Upper lobe of left lung (tissue), 6 donors: ENCODE results near the gene ZFHX3. TPM values are rescaled to one million over a fixed set of nuclear protein-coding genes. Genes with fewer than 3 reads are reported as not detected.

Experiments used
- ATAC-seq, 2 donors: fragments of 200-7000 bp; cut with Tn5 transposase; one replicate each; pipeline ENCODE4 v1.9.1; 2022; ENCODE audit warnings: mild to moderate bottlenecking in 2 of 2, moderate library complexity in 2 of 2; ENCODE audit not compliant: low FRiP score in 2 of 2
- DNase-seq, 2 donors: peaks; one replicate each; pipeline ENCODE4 v3.0.0-alpha.2; 2019 to 2020
- H3K27ac ChIP-seq, 4 donors: fragments of 200-600 bp; sonication (generic); one replicate each; pipeline ENCODE4 v1.5.1; 2016 to 2019
- H3K27me3 ChIP-seq, 4 donors: fragments of 200-600 bp; sonication (generic); one replicate each; pipeline ENCODE4 v1.5.1; 2017 to 2019
- H3K36me3 ChIP-seq, 4 donors: fragments of 200-600 bp; sonication (generic); one replicate each; pipeline ENCODE4 v1.5.1; 2016 to 2019
- H3K4me1 ChIP-seq, 4 donors: fragments of 200-600 bp; sonication (generic); one replicate each; pipeline ENCODE4 v1.5.1; 2018 to 2019
- H3K4me3 ChIP-seq, 4 donors: fragments of 200-600 bp; sonication (generic); one replicate each; pipeline ENCODE4 v1.5.1; 2017 to 2019; ENCODE audit warnings: mild to moderate bottlenecking in 2 of 4, moderate library complexity in 1 of 4
- H3K9me3 ChIP-seq, 4 donors: fragments of 200-600 bp; sonication (generic); one replicate each; pipeline ENCODE4 v1.5.1; 2018 to 2019
- CTCF ChIP-seq, 6 experiments: fragments of 450-650 bp in 4 of 6; fragments of 200-600 bp in 2 of 6; sonication (generic) in 2 of 6; IDR thresholded peaks; one replicate each; pipeline ENCODE4 v1.5.1; 2016 to 2019; ENCODE audit warnings: antibody characterized with exemption in 6 of 6
- EP300 ChIP-seq, 4 donors: sonication (generic); formaldehyde crosslinking; IDR thresholded peaks; one replicate each; pipeline ENCODE4 v1.5.1; 2017; ENCODE audit warnings: antibody characterized with exemption in 4 of 4, control low read depth in 2 of 4
- POLR2A ChIP-seq, 4 donors: fragments of 450-650 bp; IDR thresholded peaks; one replicate each; pipeline ENCODE4 v1.5.1; 2016 to 2017; ENCODE audit warnings: antibody characterized with exemption in 4 of 4, mild to moderate bottlenecking in 2 of 4
- POLR2AphosphoS5 ChIP-seq, 2 donors: sonication (generic); formaldehyde crosslinking; IDR thresholded peaks; one replicate each; pipeline ENCODE4 v1.5.1; 2017; ENCODE audit warnings: antibody characterized with exemption in 2 of 2
- WGBS, 2 donors: methylation state at CpG; one replicate each; pipeline ENCODE4 v1.1.5; 2017 to 2018; 5-methylcytosine and 5-hydroxymethylcytosine counted together
- total RNA-seq, 6 donors: library from RNA; depleted of rRNA in 4 of 6; stranded (reverse); fragments of >200 nt in 4 of 6; gene quantifications; one replicate each; pipeline versions ENCODE4 v1.1.0 to v1.2.1, GENCODE V29; 2016 to 2021
- donor health status: DM: no; HTN: no; CAD: no; lungs with moderate emphysema.
- donor health status: DM: no; HTN: yes; CAD: no; lungs with severe emphysema.

ZFHX3 gene
- total RNA-seq, 6 donors from 2014 or later, result 22.4 to 40.3 (median 27.0) TPM

DNA sequence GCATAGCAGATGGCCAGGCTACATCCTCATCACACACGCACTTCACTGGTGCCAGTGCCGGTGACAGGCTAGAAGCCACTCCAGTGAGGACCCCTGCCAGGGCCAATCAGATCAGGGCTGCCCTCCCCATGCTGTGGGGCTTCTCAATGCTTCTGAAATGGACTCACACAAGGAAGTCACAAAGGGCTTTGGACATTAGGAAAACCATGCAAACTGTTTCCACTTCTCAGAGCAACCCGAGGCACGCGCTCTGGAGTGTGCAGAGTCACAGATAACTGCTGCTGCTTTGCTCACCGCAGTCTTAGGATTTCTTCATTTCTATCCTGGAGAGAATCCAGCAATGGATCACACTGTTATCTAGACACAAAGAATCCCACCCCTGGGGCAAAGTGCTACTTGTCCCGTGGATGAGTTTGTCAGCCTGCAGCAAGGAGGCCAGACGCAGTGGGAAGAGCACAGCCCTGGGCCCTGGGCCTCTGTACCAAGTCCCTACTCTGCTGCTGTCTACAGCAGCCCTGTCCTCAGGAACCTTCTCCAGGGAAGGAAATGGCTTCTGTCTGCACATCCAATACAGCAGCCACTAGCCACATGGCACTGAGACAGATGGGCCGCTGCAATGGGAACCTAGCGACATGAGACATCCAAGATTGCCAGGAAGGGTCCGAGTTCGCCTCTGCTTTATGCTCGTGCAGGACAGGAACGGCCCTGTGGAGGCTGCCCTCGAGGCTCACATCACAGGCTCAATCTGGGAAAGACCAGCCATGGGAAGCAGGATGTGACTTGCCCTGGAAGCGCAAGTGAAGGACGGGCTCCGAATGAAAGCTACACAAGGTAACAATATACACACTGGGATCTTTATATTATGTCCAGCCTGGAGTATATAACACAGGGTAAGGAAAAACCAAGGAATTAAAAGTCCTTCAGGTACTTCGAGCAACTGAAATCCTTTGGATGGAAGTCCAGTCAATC lies 169.3 kb downstream of the ZFHX3 start:
- Histone ChIP-seq H3K4me3 (no peak overlapping the region), H3K9me3 (no peaks in the 10 kb centered on the region), H3K27ac (peak overlapping the region; percentile 27 to 52 (median 34)), H3K27me3 (no peaks in the 10 kb centered on the region), H3K36me3 (no peaks in the 10 kb centered on the region), H3K4me1 (peaks cover 13 to 32% (median 31%) of the 10 kb centered on the region in 4 donors)
- DNase-seq, result peak in 1 of 2 donors; percentile 2
- 81 to 87% methylated on average over 19 of the region's 19 CpGs for WGBS, 2 donors
- TF ChIP-seq POLR2A (IDR thresholded peaks at IDR 0.05), result no peak
- no peak for TF ChIP-seq POLR2AphosphoS5 (IDR thresholded peaks at IDR 0.05)
- no peak for TF ChIP-seq CTCF (IDR thresholded peaks at IDR 0.05)
- peak in 1 of 2 donors; percentile 47 for ATAC-seq

- H3K9me3 ChIP-seq, result no peaks in the 10 kb centered on the region
- H3K36me3 ChIP-seq, result no peaks in the 10 kb centered on the region
- DNase-seq, result no peak
- ATAC-seq, result peak; percentile 69 to 80
- peak overlapping the region; percentile 32 to 52 (median 46) for H3K27ac ChIP-seq
- H3K4me1 ChIP-seq, result peaks cover 13 to 32% (median 30%) of the 10 kb centered on the region in 4 donors
- 65 to 71% methylated on average over 12 of the region's 12 CpGs for WGBS, 2 donors
- TF ChIP-seq POLR2A (IDR thresholded peaks at IDR 0.05) (no peak), POLR2AphosphoS5 (IDR thresholded peaks at IDR 0.05) (peak in 1 of 2 donors; percentile 37), EP300 (IDR thresholded peaks at IDR 0.05) (peak in 2 of 4 donors; percentile 49 to 60)
- H3K4me3 ChIP-seq, result no peak overlapping the region
- no peaks in the 10 kb centered on the region for H3K27me3 ChIP-seq
Observed at GRCh38 chr16:72877374-72878028, 170.4 kb downstream of the ZFHX3 start.

- H3K4me3 ChIP-seq, result no peak overlapping the region
- no peaks in the 10 kb centered on the region for H3K9me3 ChIP-seq
- peak overlapping the region in 3 of 4 donors; percentile 26 to 51 (median 41) for H3K27ac ChIP-seq
- ATAC-seq (no peak), DNase-seq (no peak)
- no peaks in the 10 kb centered on the region for H3K36me3 ChIP-seq
- peaks cover 13 to 32% (median 30%) of the 10 kb centered on the region in 4 donors for H3K4me1 ChIP-seq
- TF ChIP-seq CTCF (IDR thresholded peaks at IDR 0.05) (no peak), EP300 (IDR thresholded peaks at IDR 0.05) (no peak), POLR2A (IDR thresholded peaks at IDR 0.05) (no peak), POLR2AphosphoS5 (IDR thresholded peaks at IDR 0.05) (no peak)
- WGBS, 2 donors, result 88 to 96% methylated on average over 9 of the region's 9 CpGs
- H3K27me3 ChIP-seq, result no peaks in the 10 kb centered on the region
Observed at GRCh38 chr16:72876981-72877373, 171.0 kb downstream of the ZFHX3 start.

DNA sequence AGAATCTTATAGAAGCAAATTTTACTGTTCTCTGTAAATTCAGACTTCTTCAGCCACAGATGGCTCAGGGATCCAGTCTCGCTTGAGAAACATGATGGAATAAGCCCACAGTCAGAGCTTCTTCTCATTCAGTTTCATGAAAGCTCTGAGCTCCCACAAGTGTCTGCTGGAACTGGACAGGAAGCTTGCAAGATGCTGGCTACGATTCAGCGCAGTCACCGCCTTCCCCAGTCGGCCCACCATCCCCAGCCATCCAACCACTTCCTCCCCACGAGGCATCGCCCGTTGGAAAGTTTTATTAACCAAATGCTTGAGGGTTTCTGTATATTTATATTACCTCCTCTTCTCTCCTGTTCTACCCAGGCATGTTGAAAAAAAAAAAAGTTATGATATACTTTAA lies 171.7 kb downstream of the ZFHX3 start:
- peak in 1 of 2 donors; percentile 87 for ATAC-seq
- H3K36me3 ChIP-seq, result no peaks in the 10 kb centered on the region
- peaks cover 13 to 32% (median 30%) of the 10 kb centered on the region in 4 donors for H3K4me1 ChIP-seq
- TF ChIP-seq CTCF (IDR thresholded peaks at IDR 0.05) (no peak), EP300 (IDR thresholded peaks at IDR 0.05) (no peak), POLR2A (IDR thresholded peaks at IDR 0.05) (no peak), POLR2AphosphoS5 (IDR thresholded peaks at IDR 0.05) (no peak)
- no peak overlapping the region for H3K27ac ChIP-seq
- peak in 1 of 2 donors; percentile 43 for DNase-seq
- no peaks in the 10 kb centered on the region for H3K27me3 ChIP-seq
- no peaks in the 10 kb centered on the region for H3K9me3 ChIP-seq
- 36 to 50% methylated on average over 8 of the region's 8 CpGs for WGBS, 2 donors
- no peak overlapping the region for H3K4me3 ChIP-seq
